GM11168 (cell line): Measurements from ENCODE around the gene RASSF1.

Experiments
- in situ Hi-C: fragments of 300-500 bp; cut with MboI; formaldehyde crosslinking; loops from one replicate; pipeline ENCODE4 v1.12.0; 2022; ENCODE audit warnings: low sequenced_read_pairs; ENCODE audit not compliant: unreplicated experiment

The RASSF1 gene

DNA sequence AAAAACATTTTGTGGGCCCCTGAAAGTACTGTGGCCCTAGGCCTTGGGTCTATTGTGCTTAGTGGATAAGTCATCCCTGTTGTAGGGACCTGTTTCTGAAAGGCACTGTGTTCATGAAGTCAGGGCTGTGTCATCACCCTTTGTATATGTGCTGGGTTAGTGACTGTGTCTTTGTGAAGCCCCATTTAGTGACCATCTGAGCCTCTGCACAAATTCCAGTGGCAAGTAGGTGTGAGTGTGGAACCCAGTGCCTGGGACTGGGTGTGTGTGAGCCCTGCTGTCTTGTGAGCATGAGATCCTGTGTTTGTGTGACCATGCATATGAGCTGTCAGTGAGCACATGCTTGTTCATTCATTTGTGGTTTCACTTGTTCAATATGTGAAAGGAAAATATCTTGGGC, 36.0 kb downstream of the RASSF1 start:
- in situ Hi-C loops: no loop called here

DNA sequence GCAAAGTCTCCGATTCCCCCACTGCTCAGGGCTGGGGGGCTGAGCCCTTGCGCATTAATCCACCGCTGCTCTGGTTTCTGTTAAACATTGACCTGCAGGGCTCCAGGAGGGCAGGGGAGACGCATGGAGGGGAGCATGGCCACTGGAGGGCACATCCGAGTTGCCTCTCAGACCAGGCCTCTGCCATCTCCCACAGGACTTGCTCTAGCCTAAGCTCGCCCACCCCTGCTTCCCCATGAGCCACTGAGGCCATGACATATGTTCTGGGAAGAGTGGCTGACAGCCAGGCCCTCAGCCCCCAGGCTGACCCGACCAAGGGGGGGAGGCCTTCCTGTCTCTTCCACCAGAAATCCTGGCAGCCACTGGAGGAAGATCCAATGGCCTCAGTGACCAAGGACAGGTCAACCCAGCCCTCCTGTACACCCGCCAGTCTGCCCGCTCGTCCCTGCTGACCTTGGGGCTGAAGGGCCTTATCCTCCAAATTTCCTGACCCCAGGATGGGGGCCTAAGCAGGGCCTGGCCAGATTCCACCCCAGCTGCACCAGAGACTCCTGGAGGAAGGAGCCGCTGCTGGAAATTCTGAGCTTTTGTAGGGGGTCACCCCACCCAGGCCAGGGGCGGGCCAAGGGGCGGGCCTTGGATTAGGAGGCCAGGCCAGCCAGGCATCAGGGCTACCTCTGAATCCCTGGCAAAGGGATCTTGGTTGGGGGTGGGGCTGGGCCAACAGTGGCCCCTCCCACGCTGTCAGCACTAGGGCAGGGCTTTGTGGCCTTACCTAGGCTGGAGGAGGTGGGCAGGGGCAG, 37.4 kb downstream of the RASSF1 start, which contains the start of gene HYAL1:
Gene HYAL1, minus strand, starts transcription at position 562 of the 803 bp plus-strand sequence. CDS start 618 bp downstream, outside the sequence.
- in situ Hi-C loops: no loop called here

DNA sequence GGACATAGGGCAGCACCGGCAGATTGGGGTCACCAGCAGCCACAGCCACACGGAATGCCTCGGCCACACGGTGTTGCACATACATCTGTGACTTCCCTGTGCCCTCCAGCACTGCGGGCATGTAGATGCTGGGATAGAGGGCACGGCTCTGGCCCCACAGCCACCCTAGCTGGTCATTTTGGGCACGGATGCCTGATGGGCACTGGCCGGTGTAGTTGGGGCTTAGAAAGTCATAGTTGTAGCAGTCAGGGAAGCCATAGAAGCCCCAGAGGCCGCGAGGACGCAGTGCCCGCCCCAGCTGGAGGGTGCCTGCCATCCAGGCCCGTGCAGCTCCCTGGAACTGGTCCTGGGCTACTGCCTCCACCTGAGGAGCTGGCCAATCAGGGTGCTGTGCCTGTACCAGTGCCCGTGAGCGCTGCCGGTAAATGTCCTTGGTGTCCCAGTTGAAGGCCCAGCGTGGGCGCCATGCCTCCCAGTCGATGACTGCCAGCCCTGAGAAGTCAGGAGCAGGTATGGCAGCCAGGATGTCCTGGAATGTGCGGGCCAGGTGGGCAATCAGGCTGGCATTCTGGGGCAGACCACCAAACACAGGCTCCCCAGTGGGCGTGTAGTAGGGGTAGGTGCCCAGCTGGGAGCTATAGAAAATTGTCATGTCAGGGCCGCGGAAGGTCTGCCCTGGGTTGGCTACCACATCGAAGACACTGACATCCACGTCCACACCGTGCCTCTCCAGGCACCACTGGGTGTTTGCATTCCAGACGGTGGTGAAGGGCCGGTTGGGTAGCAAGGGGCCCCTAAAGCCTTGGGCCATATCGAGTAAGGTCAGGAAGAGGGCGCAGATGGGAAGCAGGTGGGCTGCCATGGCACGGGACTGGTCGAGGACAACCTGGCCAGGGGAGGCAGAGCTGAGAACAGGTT, 38.3 kb downstream of the RASSF1 start:
- in situ Hi-C loops: no loop called here

DNA sequence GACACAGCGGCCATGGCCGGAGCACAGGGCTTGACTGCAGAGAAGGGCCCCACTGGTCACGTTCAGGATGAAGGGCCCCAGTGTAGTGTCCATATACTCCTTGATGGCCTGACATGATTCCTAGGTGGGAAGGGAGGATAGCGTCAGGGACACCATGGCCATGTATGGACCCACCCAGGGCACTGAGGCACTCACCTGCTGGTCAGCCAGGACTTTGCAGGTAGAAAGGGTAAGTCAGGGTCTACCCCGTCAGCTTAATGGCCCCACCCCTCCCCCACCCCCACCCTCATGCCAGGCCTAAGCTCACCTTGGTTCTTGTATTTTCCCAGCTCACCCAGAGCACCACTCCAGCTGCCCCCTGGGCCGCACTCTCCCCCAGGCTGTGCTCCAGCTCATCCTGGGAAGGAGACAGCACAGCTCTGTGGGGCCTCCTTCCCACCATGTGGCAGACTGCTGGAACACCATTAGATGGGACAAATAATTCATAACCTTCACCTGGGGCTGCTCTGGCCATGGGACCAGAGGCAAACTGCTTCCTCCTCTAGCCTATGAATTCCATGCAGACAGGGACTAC, 39.9 kb downstream of the RASSF1 start:
- in situ Hi-C loops: no loop called here

DNA sequence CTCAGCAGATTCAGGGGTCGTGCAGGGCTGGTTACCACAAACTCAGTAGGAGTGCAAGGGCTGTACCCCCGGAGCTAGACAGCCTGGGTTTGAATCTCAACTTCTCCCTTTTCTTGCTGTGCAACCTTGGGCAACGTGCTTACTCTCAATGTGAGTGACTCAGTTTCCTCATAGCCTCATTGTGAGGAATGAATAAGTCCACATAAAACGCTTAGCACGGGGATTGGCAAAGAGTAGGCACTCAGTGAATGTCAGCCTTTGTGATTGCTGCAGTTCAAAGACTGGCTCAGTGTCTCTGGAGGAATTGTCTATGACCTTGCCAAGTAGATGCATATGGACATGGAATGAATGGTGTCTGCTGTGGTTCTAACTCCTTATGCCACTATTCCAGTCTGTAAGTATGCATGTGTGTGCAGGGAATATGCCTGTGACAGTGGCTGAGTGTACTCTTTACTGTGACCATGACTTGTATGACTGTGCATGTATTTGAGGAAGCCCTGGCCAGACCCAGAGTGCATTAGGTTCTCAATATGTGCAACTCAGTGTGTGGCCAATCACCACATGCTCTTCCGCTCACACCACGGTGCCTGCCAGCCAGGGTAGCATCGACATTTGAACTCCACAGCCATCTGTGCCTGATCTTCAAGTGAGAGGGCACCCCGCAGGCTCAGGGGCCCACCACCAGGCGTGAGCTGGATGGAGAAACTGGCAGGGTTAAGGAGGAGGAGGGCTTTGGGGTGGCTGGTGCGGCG, 40.5 kb downstream of the RASSF1 start:
- in situ Hi-C loops: no loop called here

DNA sequence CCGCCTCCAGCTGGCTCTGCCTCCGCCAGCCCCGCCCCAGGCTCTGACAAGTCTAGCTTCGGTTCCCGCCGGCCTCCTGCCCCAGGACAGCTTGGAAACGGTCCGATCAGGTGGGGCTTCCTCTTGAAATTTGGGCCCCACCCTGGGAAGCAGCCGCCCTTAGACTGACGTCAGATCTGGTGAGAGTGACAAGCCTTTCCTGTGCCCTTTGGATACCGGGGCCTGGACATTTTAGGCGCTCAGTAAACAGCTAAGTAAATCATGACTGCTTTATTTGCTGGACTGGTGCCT, 41.1 kb downstream of the RASSF1 start:
- in situ Hi-C loops: no loop called here

DNA sequence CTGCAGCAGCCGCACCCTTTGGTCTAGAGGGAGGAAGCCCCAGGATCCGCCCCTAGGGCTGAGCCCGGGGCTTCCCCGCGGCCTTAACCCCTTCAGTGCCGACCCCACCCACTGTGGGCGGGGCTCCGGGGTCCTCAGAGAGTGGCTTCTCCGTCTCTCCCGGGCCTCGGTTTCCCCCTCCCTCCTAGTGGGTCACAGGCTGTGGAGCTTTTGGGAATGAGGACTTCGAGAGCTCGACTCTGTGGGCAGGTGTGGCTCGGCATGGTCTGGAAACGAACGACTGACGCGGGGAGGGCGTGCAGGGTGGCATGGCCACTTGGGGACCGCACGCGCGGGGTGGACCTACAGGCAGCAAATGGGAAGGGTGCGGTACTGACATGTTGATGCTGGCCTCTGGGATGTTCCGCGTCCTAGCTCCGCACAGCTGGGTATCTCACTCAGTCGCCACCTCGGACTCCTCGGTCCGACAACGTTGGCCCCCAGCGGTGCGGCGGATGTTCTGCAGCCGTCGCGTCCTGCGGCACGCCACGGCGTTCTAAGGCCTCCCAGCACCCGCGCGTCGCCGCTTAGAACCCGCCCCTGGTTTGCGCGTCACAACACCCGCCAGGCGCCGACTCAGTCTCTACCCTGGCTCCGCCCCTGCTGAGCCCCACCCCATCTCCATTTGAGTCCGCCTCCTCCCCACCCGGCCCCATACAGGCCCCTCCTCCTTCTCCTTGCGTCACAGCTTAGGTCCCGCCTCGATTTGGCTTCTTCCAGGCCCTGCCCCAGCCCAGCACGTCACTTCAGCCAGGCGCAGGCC, 41.6 kb downstream of the RASSF1 start, which contains the start of the genes HYAL3 and NAA80:
Gene HYAL3, minus strand, starts transcription at position 570 of the 802 bp plus-strand sequence. CDS start 3,803 bp downstream, outside the sequence.
Gene NAA80, minus strand, starts transcription at position 570 of the 802 bp plus-strand sequence. CDS start 1,942 bp downstream, outside the sequence.
- in situ Hi-C loops: no loop called here

DNA sequence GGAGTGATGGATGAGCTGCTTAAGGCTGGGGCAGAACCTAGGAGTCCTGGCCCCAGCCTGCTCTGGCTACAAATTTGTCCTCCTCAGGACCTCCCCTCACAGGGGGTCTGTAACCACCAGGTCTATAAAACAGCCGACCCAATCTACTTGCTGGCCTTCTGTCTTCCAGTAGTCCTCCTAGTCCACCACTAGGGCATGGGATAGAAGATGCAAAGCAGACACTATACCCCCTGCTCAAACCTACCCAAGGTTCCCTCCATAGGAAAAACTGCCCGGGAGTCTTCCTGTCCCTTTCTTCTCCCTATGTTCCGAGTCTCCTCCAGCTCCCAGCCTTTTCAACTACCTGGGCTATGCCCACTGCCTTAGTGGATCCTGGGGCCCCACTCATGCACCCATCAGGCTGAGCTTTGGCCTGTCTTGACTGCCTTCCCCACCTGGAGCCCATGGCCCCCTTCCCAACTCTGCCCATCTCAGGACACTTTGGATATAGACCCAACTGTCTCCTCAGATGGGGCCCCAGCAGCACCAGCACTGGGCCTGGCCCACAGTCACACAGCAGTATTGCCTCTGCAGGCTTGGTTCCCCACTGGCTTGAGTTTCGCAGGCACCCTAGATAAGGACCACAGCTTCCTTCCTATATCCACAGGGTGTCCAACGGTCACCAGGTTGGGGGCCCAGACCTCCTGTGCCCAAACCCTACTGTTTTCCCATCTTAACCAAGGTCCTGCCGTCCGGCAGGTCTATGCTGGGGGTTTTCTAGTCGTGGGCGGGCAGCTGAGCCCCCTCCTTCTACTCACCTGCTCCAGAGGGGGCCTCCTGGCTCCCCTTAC, 42.5 kb downstream of the RASSF1 start:
- in situ Hi-C loops: no loop called here

DNA sequence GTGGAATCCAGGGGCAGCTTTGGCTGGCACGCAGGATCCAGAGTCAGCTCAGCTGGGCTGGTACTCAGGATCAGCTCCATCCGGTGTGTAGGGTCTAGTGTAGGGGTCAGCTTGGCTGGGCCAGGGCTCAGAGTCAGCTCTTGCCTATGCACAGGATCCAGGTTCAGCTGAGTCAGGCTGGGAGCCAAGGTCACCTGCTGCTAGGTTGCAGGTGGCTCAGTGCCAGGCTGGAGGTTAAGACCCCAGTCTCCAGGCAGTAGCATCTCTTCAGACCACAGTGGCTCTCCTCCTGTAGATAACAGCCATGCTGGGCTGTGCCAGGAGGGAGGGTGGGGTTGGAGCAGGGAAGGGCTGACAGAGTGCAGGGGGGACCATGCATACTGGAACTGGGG, 43.3 kb downstream of the RASSF1 start:
- in situ Hi-C loops: no loop called here

DNA sequence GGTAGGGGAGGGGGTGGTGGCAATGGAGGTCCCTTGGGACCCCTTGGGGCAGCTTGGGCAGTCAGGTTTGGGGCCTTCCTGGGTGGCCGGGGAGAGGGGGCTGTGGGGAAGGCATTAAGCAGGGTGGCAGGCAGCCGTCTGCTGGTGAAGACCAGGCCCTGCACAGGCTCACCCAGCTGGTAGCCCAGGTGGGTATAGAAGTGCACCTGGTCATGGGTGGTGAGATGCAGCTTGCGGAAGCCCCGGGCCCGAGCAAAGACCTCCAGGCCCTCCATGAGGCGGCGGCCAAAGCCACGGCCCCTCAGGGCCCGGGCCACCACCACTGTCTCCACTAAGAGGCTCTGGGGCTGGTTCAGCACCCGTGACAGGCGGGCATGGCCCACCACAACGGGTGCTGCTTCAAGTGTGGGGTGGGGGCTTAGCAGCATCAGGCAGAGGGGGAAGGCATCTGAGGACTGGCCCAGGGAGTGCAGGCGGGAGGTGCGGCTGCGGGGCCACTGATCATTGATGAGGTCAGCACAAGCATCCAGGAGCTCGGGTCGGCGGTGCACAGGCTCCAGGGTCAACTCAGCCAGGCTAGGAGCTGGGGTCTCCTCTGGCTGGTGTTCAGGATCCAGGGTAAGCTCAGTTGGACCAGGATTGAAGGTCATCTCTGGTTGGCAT, 43.8 kb downstream of the RASSF1 start:
- in situ Hi-C loops: no loop called here

DNA sequence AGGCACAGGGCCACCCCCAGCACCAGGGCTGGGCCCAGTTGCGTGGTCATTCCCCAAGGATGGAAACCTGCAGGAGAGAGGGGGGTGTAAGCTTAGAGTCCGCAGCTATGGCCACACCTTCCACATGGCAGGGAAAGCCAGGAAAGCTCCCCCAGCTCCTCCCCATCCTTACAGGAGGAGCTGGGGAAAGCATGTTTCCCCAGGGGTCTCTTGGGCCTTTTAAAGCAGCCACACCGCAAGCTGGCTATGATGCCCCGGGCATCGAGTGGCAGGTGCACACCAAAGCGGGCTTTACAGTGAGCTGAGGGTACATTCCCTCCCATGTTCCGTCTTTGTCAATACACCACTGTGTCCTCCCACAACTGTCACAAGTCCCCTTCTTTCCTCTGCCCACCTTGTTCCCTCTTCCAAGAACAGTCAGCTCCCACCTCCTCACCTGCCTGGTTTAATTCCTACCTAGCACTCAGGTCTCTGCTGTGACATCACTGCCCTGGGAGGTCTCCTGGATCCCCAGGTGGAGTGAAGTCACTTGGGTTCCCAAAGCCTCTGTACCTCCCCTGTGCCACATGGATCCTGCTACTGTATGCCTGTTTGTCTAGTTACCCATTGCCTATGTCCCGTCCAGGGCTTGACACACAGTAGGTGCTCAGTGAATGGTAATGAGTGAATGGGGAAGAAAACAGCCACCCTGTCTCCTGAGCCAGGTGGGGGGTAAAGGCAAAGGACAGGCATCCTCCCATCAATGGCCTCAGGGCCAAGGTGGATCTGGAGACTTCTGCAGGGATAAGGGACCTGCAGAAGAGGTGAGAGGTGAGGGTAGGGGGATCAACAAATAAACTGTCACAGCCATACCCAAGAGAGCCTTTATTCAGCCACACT, 44.8 kb downstream of the RASSF1 start:
- in situ Hi-C loops: no loop called here

DNA sequence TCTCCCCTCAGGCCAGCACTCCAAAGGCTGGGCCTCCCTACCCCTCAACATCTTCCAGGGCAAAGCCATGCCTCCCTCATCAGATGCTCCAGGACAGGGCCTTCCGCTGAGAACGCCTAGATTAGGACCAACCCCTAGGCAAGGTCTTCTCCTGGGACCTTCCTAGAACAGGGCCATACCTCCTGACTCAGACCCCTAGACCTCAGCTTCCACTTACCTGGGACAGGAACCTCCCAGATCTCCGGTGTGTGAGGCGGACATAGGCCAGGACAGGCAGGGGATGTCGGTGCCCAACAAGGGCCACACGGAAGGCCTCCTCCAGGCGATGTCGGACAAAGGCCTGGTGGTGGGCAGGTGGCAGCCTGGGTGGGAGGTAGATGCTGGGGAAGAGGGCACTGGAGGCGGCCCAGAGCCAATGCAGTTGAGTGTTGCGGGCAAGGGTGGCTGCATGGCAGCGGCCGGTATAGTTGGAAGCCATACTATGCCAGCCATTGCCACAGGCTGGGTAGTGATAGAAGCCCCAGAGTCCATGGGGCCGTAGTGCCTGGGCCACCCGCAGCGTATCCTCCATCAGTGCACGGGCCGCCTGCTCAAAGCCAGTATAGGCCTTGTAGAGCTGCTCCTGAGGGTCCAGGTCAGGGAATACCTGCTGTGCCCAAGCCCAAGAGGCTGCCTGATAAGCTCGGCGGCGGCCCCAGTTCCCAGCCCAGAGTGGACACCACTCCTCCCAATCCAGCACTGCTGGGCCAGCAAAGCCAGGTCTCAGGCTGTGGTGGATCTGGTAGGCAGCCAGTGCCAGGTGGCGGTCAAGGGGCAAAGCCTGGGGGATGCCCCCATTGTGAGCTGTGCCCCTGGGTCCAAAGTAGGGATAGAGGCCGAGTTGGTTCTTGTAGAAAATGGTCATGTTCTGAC, 45.9 kb downstream of the RASSF1 start:
- in situ Hi-C loops: no loop called here

DNA sequence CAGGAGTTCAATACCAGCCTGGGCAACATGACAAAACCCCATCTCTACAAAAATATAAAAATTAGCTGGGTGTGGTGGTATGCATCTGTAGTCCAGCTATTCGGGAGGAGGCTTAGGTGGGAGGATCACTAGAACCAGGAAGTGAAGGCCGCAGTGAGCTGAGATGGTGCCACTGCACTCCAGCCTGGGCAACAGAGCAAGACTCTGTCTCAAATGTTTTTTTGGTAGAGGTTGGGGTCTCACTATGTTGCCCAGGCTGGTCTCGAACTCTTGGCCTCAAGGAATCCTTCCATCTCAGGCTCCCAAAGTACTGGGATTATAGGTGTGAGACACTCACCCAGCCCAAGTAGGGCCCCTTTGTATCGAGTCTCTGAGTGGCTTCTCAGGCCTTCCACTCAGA, 46.5 kb downstream of the RASSF1 start:
- in situ Hi-C loops: no loop called here

DNA sequence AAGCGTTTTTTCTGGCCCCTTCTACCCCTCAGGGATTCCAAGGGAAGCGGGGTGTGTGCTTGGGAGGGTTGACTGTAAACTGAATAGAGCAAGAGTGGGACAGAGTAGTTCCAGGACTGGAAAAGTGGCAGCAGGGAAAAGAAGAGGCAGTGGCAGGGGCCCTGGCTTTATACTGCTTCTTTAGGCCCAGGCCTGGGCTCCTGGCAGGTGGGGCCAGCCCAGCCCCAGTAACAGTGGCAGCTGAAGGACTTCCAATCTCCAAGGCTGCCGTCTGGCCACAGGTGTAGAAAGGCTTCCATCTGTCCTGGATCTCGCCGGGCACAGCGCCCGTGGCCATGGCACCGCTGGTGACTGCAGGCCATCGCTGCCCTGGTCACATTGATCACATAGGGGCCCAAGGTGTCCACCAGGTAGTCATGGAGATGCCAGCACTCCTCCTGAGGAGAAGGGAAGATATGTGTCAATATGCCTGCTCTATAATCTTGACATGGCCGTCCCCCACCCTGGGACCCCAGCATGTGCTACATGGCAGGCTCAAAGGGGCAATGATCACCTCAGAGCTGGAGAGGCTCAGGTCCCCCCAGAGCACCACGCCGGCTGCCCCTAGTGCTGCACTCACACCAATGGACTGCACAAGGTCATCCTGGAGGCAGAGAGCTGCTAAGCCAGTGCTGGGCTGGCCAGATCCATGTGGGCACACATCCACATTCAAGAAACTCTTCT, 47.4 kb downstream of the RASSF1 start:
- in situ Hi-C loops: no loop called here
